GM18861 (cell line): ENCODE measurements around the gene EMILIN3.

ENCODE experiments used
- ATAC-seq: cut with Tn5 transposase; IDR thresholded peaks from one replicate; pipeline ENCODE4 v1.9.1; 2021; ENCODE audit not compliant: unreplicated experiment

EMILIN3 gene

GRCh38 chr20:41366546-41367392 lies at the start of gene EMILIN3:
EMILIN3 (minus strand) TSS chr20:41366818; CDS start chr20:41366634, 184 bp downstream.
- no peak for ATAC-seq

- no peak for ATAC-seq
Observed at GRCh38 chr20:41415191-41415590, 48.6 kb upstream of the EMILIN3 start.

GRCh38 chr20:41413169-41413568 lies 46.6 kb upstream of the EMILIN3 start:
- ATAC-seq, result no peak

GRCh38 chr20:41412324-41413120 lies 45.9 kb upstream of the EMILIN3 start:
- no peak for ATAC-seq

- ATAC-seq, result no peak
Observed at GRCh38 chr20:41411391-41411847, 44.8 kb upstream of the EMILIN3 start.

- ATAC-seq, result no peak
Observed at GRCh38 chr20:41408986-41409385, 42.4 kb upstream of the EMILIN3 start.

- ATAC-seq, result peak; percentile 69
Observed at GRCh38 chr20:41408156-41408794, 41.7 kb upstream of the EMILIN3 start.

GRCh38 chr20:41407607-41408006 lies 41.0 kb upstream of the EMILIN3 start:
- no peak for ATAC-seq

- no peak for ATAC-seq
Observed at GRCh38 chr20:41406896-41407444, 40.4 kb upstream of the EMILIN3 start.

- ATAC-seq, result no peak
Observed at GRCh38 chr20:41406353-41406752, 39.7 kb upstream of the EMILIN3 start.

- no peak for ATAC-seq
Observed at GRCh38 chr20:41405436-41405835, 38.8 kb upstream of the EMILIN3 start.

- no peak for ATAC-seq
Observed at GRCh38 chr20:41403604-41404003, 37.0 kb upstream of the EMILIN3 start.

- ATAC-seq, result no peak
Observed at GRCh38 chr20:41398408-41398807, 31.8 kb upstream of the EMILIN3 start.

- ATAC-seq, result no peak
Observed at GRCh38 chr20:41395667-41396664, 29.3 kb upstream of the EMILIN3 start.

- no peak for ATAC-seq
Observed at GRCh38 chr20:41394931-41395666, 28.5 kb upstream of the EMILIN3 start.

GRCh38 chr20:41394081-41394480 lies 27.5 kb upstream of the EMILIN3 start:
- ATAC-seq, result no peak

GRCh38 chr20:41393705-41394066 lies 27.1 kb upstream of the EMILIN3 start:
- no peak for ATAC-seq

- ATAC-seq, result no peak
Observed at GRCh38 chr20:41392871-41393704, 26.5 kb upstream of the EMILIN3 start.
